Thyroid gland (tissue), 4 donors: Measurements from ENCODE around the gene DSG2.

ENCODE experiments used
- CTCF ChIP-seq, 6 experiments: fragments of 200-600 bp in 3 of 6; fragments of 450-650 bp in 3 of 6; sonication (generic) in 3 of 6; IDR thresholded peaks; one replicate each; pipeline ENCODE4 v1.5.1; 2016 to 2019; ENCODE audit warnings: antibody characterized with exemption in 6 of 6, mild to moderate bottlenecking in 2 of 6, inconsistent platforms in 1 of 6, moderate library complexity in 1 of 6
- POLR2A ChIP-seq, 2 donors: fragments of 450-650 bp; IDR thresholded peaks; one replicate each; pipeline ENCODE4 v1.6.1; 2017; ENCODE audit warnings: antibody characterized with exemption in 2 of 2, mild to moderate bottlenecking in 2 of 2, moderate library complexity in 1 of 2

GRCh38 chr18:31482051-31482450, 15.9 kb upstream of the DSG2 start:
- TF ChIP-seq CTCF (IDR thresholded peaks at IDR 0.05) (no peak), POLR2A (IDR thresholded peaks at IDR 0.05) (no peak)
